Measurements from ENCODE around the gene NAA16. TPM values are rescaled to one million over a fixed set of nuclear protein-coding genes. Genes with fewer than 3 reads are reported as not detected.

Gene NAA16
- total and polyA plus RNA-seq, 9 of the 15 experiments (the other 6 are each of a cell fraction or from before 2014, with no cell fraction given): 3.7 to 18.2 (median 12.0) TPM

DNA sequence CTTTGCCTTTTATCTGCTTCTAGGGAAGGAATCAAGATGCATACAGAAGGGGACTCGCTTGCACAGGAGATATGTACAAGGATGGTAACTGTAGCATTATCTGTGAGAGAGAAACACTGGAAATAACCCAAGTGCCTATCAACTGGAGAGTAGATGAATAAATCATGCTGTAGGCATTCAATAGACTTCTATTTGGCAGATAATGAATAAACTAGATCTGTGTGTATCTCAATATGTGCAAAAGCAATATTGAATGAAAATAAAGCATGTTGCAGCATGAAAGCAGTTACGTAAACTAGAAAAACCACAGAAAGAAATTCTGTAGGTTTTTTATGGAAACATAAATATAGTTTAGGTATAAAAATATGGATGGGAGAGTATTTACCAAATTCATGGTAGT lies 107.7 kb downstream of the NAA16 start:
- WGBS (ENCODE audit: insufficient coverage, low coverage, missing lambda C conversion rate): 18% methylated on average over 2 of the region's 2 CpGs
- Histone ChIP-seq H3K4me2 (ENCODE audit: insufficient read depth, low read length) (no peak overlapping the region), H3K79me2 (ENCODE audit: control insufficient read depth, insufficient read depth, low read length) (no peaks in the 10 kb centered on the region), H3K27ac (ENCODE audit: extremely low read depth, low read depth, low read length) (no peak overlapping the region), H3K4me3 (no peak overlapping the region), H2AFZ (ENCODE audit: low read depth, low read length) (no peak overlapping the region), H3K4me1 (replicated peaks in 1 of 2; ENCODE audit: control insufficient read depth in 2 of 2, insufficient read depth in 2 of 2, low read length in 2 of 2) (no peaks in the 10 kb centered on the region), H4K20me1 (replicated peaks; ENCODE audit: control insufficient read depth, insufficient read depth, low read length) (no peaks in the 10 kb centered on the region), H3K9me1 (ENCODE audit: control insufficient read depth, insufficient read depth, low read length) (no peaks in the 10 kb centered on the region), H3K9ac (ENCODE audit: insufficient read depth in 1 of 2, low read depth in 2 of 2, low read length in 2 of 2) (no peak overlapping the region), H3K9me3 (replicated peaks; ENCODE audit: control insufficient read depth, insufficient read depth, low read depth, low read length) (no peaks in the 10 kb centered on the region), H3K27me3 (ENCODE audit: control insufficient read depth in 2 of 2, insufficient read depth in 2 of 2, low read length in 2 of 2) (no peaks in the 10 kb centered on the region; a peak in 1 of 5 replicates), H3K36me3 (ENCODE audit: control insufficient read depth, insufficient read depth, low read length) (no peaks in the 10 kb centered on the region)
- DNase-seq (ENCODE audit: extremely low read depth in 1 of 4, low spot score in 3 of 4) (no peak), ATAC-seq (no peak), FAIRE-seq (no peak)
- CTCF ChIA-PET (ENCODE audit: low intra/inter-chr PET ratio): no interaction called here
- POLR2A ChIA-PET: interaction anchor here (0.6 kb wide), 1 partner anchor 133 kb away, joined by 3 read pairs; no protein-coding TSS in a partner anchor
- intact Hi-C loops (cut with micrococcal nuclease): no loop called here
- TF ChIP-seq, protein P1, sequence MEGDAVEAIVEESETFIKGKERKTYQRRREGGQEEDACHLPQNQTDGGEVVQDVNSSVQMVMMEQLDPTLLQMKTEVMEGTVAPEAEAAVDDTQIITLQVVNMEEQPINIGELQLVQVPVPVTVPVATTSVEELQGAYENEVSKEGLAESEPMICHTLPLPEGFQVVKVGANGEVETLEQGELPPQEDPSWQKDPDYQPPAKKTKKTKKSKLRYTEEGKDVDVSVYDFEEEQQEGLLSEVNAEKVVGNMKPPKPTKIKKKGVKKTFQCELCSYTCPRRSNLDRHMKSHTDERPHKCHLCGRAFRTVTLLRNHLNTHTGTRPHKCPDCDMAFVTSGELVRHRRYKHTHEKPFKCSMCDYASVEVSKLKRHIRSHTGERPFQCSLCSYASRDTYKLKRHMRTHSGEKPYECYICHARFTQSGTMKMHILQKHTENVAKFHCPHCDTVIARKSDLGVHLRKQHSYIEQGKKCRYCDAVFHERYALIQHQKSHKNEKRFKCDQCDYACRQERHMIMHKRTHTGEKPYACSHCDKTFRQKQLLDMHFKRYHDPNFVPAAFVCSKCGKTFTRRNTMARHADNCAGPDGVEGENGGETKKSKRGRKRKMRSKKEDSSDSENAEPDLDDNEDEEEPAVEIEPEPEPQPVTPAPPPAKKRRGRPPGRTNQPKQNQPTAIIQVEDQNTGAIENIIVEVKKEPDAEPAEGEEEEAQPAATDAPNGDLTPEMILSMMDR (IDR thresholded peaks at IDR 0.05 in 2 of 3, conservative IDR thresholded peaks at IDR 0.05 in 1 of 3; ENCODE audit: insufficient read depth in 2 of 3, low read depth in 1 of 3, low read length in 3 of 3): no peak
- no TSS peak for BruUV-seq (replicated peaks)
- in situ Hi-C loops (cut with MboI): loop anchor here (25.0 kb wide), 1 partner anchor 694 kb away; no protein-coding TSS in a partner anchor

DNA sequence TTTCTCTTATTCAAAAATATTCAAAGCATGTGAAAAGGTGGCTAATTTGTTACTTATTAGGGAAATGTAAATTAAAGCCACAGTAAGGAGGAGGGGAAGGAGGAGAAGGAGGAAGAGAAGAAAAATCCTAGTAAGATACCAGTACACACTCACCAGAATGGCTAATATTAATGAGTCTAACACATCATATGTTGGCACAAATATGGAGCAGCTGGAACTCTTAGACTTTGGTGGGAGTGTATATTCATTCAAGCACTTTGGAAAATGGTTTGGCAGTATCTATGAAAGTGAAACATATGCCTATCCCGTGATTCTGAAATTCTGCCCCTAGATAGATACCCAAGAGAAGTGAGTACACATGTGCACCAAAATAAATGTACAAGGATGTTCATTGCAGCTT lies 108.1 kb downstream of the NAA16 start:
- FAIRE-seq (no peak), ATAC-seq (no peak), DNase-seq (ENCODE audit: extremely low read depth in 1 of 4, low spot score in 3 of 4) (no peak)
- ChIA-PET CTCF (ENCODE audit: low intra/inter-chr PET ratio) (no interaction called here), POLR2A (no interaction called here)
- Histone ChIP-seq H3K9ac (ENCODE audit: insufficient read depth in 1 of 2, low read depth in 2 of 2, low read length in 2 of 2) (no peak overlapping the region), H2AFZ (ENCODE audit: low read depth, low read length) (no peak overlapping the region), H3K4me2 (ENCODE audit: insufficient read depth, low read length) (no peak overlapping the region), H3K27me3 (ENCODE audit: control insufficient read depth in 2 of 2, insufficient read depth in 2 of 2, low read length in 2 of 2) (no peaks in the 10 kb centered on the region; a peak in 1 of 5 replicates), H3K27ac (ENCODE audit: extremely low read depth, low read depth, low read length) (no peak overlapping the region), H3K4me3 (no peak overlapping the region), H3K79me2 (ENCODE audit: control insufficient read depth, insufficient read depth, low read length) (no peaks in the 10 kb centered on the region), H3K9me3 (replicated peaks; ENCODE audit: control insufficient read depth, insufficient read depth, low read depth, low read length) (no peaks in the 10 kb centered on the region), H3K36me3 (ENCODE audit: control insufficient read depth, insufficient read depth, low read length) (no peaks in the 10 kb centered on the region), H4K20me1 (replicated peaks; ENCODE audit: control insufficient read depth, insufficient read depth, low read length) (no peaks in the 10 kb centered on the region), H3K9me1 (ENCODE audit: control insufficient read depth, insufficient read depth, low read length) (no peaks in the 10 kb centered on the region), H3K4me1 (replicated peaks in 1 of 2; ENCODE audit: control insufficient read depth in 2 of 2, insufficient read depth in 2 of 2, low read length in 2 of 2) (no peaks in the 10 kb centered on the region)
- in situ Hi-C loops (cut with MboI) (loop anchor here (25.0 kb wide), 1 partner anchor 693 kb away; no protein-coding TSS in a partner anchor), intact Hi-C loops (cut with micrococcal nuclease) (no loop called here)
- TF ChIP-seq, protein P2, sequence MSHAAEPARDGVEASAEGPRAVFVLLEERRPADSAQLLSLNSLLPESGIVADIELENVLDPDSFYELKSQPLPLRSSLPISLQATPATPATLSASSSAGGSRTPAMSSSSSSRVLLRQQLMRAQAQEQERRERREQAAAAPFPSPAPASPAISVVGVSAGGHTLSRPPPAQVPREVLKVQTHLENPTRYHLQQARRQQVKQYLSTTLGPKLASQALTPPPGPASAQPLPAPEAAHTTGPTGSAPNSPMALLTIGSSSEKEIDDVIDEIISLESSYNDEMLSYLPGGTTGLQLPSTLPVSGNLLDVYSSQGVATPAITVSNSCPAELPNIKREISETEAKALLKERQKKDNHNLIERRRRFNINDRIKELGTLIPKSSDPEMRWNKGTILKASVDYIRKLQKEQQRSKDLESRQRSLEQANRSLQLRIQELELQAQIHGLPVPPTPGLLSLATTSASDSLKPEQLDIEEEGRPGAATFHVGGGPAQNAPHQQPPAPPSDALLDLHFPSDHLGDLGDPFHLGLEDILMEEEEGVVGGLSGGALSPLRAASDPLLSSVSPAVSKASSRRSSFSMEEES (CRISPR knock-in tag; IDR thresholded peaks at IDR 0.05): no peak
- TF ChIP-seq SMAD3 (CRISPR knock-in tag; conservative IDR thresholded peaks at IDR 0.05): no peak
- no peak for TF ChIP-seq ZNF79 (CRISPR knock-in tag; IDR thresholded peaks at IDR 0.05; ENCODE audit: low read depth)
- no peak for TF ChIP-seq BHLHE40 (IDR thresholded peaks at IDR 0.05; ENCODE audit: low read length)
- TF ChIP-seq SAFB2 (IDR thresholded peaks at IDR 0.05; ENCODE audit: borderline replicate concordance, low read depth, low read length, severe bottlenecking): no peak
- TF ChIP-seq, protein P3, sequence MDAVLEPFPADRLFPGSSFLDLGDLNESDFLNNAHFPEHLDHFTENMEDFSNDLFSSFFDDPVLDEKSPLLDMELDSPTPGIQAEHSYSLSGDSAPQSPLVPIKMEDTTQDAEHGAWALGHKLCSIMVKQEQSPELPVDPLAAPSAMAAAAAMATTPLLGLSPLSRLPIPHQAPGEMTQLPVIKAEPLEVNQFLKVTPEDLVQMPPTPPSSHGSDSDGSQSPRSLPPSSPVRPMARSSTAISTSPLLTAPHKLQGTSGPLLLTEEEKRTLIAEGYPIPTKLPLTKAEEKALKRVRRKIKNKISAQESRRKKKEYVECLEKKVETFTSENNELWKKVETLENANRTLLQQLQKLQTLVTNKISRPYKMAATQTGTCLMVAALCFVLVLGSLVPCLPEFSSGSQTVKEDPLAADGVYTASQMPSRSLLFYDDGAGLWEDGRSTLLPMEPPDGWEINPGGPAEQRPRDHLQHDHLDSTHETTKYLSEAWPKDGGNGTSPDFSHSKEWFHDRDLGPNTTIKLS (IDR thresholded peaks at IDR 0.05; ENCODE audit: borderline replicate concordance, low read depth): no peak
- no TSS peak for BruUV-seq (replicated peaks)
- WGBS (ENCODE audit: insufficient coverage, low coverage, missing lambda C conversion rate): 0% methylated on average over 1 of the region's 1 CpG
